H1 (cell line): ENCODE data around the gene NBPF4. TPM values are rescaled to one million over a fixed set of nuclear protein-coding genes. Genes with fewer than 3 reads are reported as not detected.
"Not testable (repeated sequence)": the region's sequence is repeated elsewhere in the genome, so short reads cannot be mapped to it uniquely, and the experiment has no call there.

Experiments used
- CTCF ChIA-PET: fragments of 300-600 bp; sonication (Branson Sonifier 250); formaldehyde crosslinking; loops from one replicate; lab custom pipeline; 2021; ENCODE audit not compliant: partially characterized antibody; lab: Charles Lee
- POLR2A ChIA-PET: fragments of 300-600 bp; sonication (Branson Sonifier 250); formaldehyde crosslinking; loops from one replicate; lab custom pipeline; 2021; ENCODE audit warnings: inconsistent platforms; ENCODE audit not compliant: partially characterized antibody; lab: Charles Lee
- DNase-seq, 2 experiments: peaks; one replicate each; pipeline versions ENCODE4 v3.0.0 to v3.0.0-alpha.2; 2010 to 2022; ENCODE audit warnings: low spot score in 2 of 2, low read depth in 1 of 2, mixed read lengths in 1 of 2
- FAIRE-seq: peaks from 2 replicates; lab custom pipeline; 2011; peaks lifted over from hg19 to GRCh38; lab: Jason Lieb, UNC
- H2AFZ ChIP-seq: 2 replicates; pipeline ENCODE4 v1.8.1; 2012; ENCODE audit warnings: low read length, inconsistent platforms
- H2AK5ac ChIP-seq: 2 replicates; pipeline ENCODE4 v1.6.1; 2013; ENCODE audit warnings: low read depth, low read length
- H2BK120ac ChIP-seq: replicated peaks from 2 replicates; pipeline ENCODE3; 2013; ENCODE audit warnings: low read depth, low read length, inconsistent platforms
- H2BK12ac ChIP-seq: 2 replicates; pipeline ENCODE4 v1.6.1; 2013; ENCODE audit warnings: low read depth, low read length
- H2BK15ac ChIP-seq: 2 replicates; pipeline ENCODE4 v1.6.1; 2013; ENCODE audit warnings: low read length
- H2BK20ac ChIP-seq: 2 replicates; pipeline ENCODE4 v1.6.1; 2013; ENCODE audit warnings: low read length
- H2BK5ac ChIP-seq: 2 replicates; pipeline ENCODE4 v1.6.1; 2013; ENCODE audit warnings: low read depth, low read length
- H3K14ac ChIP-seq: 2 replicates; pipeline ENCODE4 v1.6.1; 2013; ENCODE audit warnings: inconsistent platforms; ENCODE audit not compliant: insufficient read length
- H3K18ac ChIP-seq: 2 replicates; pipeline ENCODE4 v1.6.1; 2013; ENCODE audit warnings: low read length; ENCODE audit errors: extremely low read depth
- H3K23ac ChIP-seq: 2 replicates; pipeline ENCODE4 v1.6.1; 2013; ENCODE audit warnings: inconsistent platforms; ENCODE audit not compliant: insufficient read length
- H3K23me2 ChIP-seq: 2 replicates; pipeline ENCODE4 v1.6.1; 2013; ENCODE audit warnings: low read depth, low read length
- H3K27ac ChIP-seq: 2 replicates; pipeline ENCODE4 v1.6.1; 2011; ENCODE audit warnings: low read depth, low read length, inconsistent platforms
- H3K27me3 ChIP-seq, 4 experiments: replicated peaks in 1 of 4; 1 replicate in 1 of 4; 2 replicates in 3 of 4; pipeline versions ENCODE4 v1.6.1 to v1.8.1; 2011 to 2013; ENCODE audit warnings: low read length in 3 of 4, mild to moderate bottlenecking in 3 of 4, inconsistent platforms in 2 of 4, mixed read lengths in 2 of 4, moderate library complexity in 1 of 4; ENCODE audit not compliant: control insufficient read depth in 3 of 4, insufficient read depth in 3 of 4; ENCODE audit errors: extremely low read depth in 1 of 4
- H3K36me3 ChIP-seq, 4 experiments: 2 replicates each; pipeline versions ENCODE4 v1.6.1 to v1.8.1; 2011 to 2013; ENCODE audit warnings: mild to moderate bottlenecking in 4 of 4, low read length in 3 of 4, moderate library complexity in 2 of 4, control low read depth in 1 of 4, inconsistent platforms in 1 of 4; ENCODE audit not compliant: insufficient read depth in 4 of 4, control insufficient read depth in 2 of 4
- H3K4ac ChIP-seq: replicated peaks from 2 replicates; pipeline ENCODE3; 2013; ENCODE audit warnings: low read length, low read depth, mixed read lengths, inconsistent platforms; ENCODE audit not compliant: insufficient read length
- H3K4me1 ChIP-seq, 4 experiments: replicated peaks in 1 of 4; 1 replicate in 1 of 4; 2 replicates in 3 of 4; pipeline versions ENCODE4 v1.6.1 to v1.8.1; 2011 to 2013; ENCODE audit warnings: low read length in 3 of 4, inconsistent platforms in 2 of 4, mixed read lengths in 1 of 4; ENCODE audit not compliant: insufficient read depth in 4 of 4, control insufficient read depth in 3 of 4
- H3K4me2 ChIP-seq, 2 experiments: 2 replicates each; pipeline versions ENCODE4 v1.6.1 to v1.8.1; 2011 to 2013; ENCODE audit warnings: low read depth in 2 of 2, low read length in 2 of 2, control low read depth in 1 of 2, inconsistent platforms in 1 of 2, mild to moderate bottlenecking in 1 of 2; ENCODE audit not compliant: insufficient read depth in 1 of 2
- H3K4me3 ChIP-seq, 4 experiments: fragments of 200-600, 300-600 bp in 1 of 4; sonication (generic), shearing (Covaris generic), sonication (Bioruptor Twin) in 1 of 4; 2 replicates each; pipeline versions ENCODE4 v1.5.1 to v1.8.1; 2011 to 2016; ENCODE audit warnings: low read length in 4 of 4, low read depth in 3 of 4, control low read depth in 2 of 4, inconsistent platforms in 2 of 4, mild to moderate bottlenecking in 2 of 4, mixed read lengths in 1 of 4, moderate library complexity in 1 of 4; ENCODE audit not compliant: insufficient read depth in 2 of 4; ENCODE audit errors: extremely low read depth in 1 of 4
- H3K56ac ChIP-seq: replicated peaks from 2 replicates; pipeline ENCODE3; 2013; ENCODE audit warnings: low read depth, mild to moderate bottlenecking, mixed read lengths, low read length, inconsistent platforms; ENCODE audit not compliant: insufficient read length
- H3K79me1 ChIP-seq: 2 replicates; pipeline ENCODE4 v1.6.1; 2013; ENCODE audit warnings: low read depth, low read length, control low read depth
- H3K79me2 ChIP-seq, 2 experiments: 2 replicates each; pipeline versions ENCODE4 v1.6.1 to v1.8.1; 2012 to 2013; ENCODE audit warnings: low read length in 2 of 2, mild to moderate bottlenecking in 2 of 2, inconsistent platforms in 1 of 2; ENCODE audit not compliant: insufficient read depth in 2 of 2, control insufficient read depth in 1 of 2
- H3K9ac ChIP-seq, 4 experiments: replicated peaks in 1 of 4; 1 replicate in 1 of 4; 2 replicates in 3 of 4; pipeline versions ENCODE4 v1.6.1 to v1.8.1; 2011 to 2013; ENCODE audit warnings: low read depth in 3 of 4, low read length in 3 of 4, control low read depth in 2 of 4, mild to moderate bottlenecking in 2 of 4, moderate library complexity in 2 of 4, inconsistent platforms in 1 of 4; ENCODE audit errors: extremely low read depth in 1 of 4
- H3K9me3 ChIP-seq, 2 experiments: 2 replicates each; pipeline versions ENCODE4 v1.6.1 to v1.8.1; 2012 to 2013; ENCODE audit warnings: mild to moderate bottlenecking in 2 of 2, moderate library complexity in 2 of 2, control low read depth in 1 of 2, inconsistent platforms in 1 of 2, low read depth in 1 of 2, low read length in 1 of 2, mixed read lengths in 1 of 2; ENCODE audit not compliant: insufficient read depth in 2 of 2
- H4K20me1 ChIP-seq, 2 experiments: replicated peaks in 1 of 2; 2 replicates each; pipeline versions ENCODE3 to v1.8.1; 2011 to 2013; ENCODE audit warnings: inconsistent platforms in 2 of 2, low read length in 2 of 2, mild to moderate bottlenecking in 1 of 2; ENCODE audit not compliant: insufficient read depth in 2 of 2, control insufficient read depth in 1 of 2
- H4K5ac ChIP-seq: 2 replicates; pipeline ENCODE4 v1.6.1; 2013; ENCODE audit warnings: low read length, low read depth, mixed read lengths, inconsistent platforms; ENCODE audit not compliant: insufficient read length
- H4K8ac ChIP-seq: 2 replicates; pipeline ENCODE4 v1.8.0; 2013; ENCODE audit warnings: mild to moderate bottlenecking, moderate library complexity, low read length, inconsistent platforms; ENCODE audit not compliant: insufficient read depth; ENCODE audit errors: extremely low read depth
- H4K91ac ChIP-seq: replicated peaks from 2 replicates; pipeline ENCODE3; 2013; ENCODE audit warnings: low read length, mixed read lengths, inconsistent platforms; ENCODE audit not compliant: insufficient read length
- whole genome bisulfite sequencing, 2 experiments: shearing (Covaris generic) in 1 of 2; methylation state at CpG; one replicate each; pipeline versions ENCODE4 v1.1.6 to v1.1.7; 2013 to 2015; ENCODE audit warnings: low lambda C conversion rate in 2 of 2, mixed read lengths in 2 of 2, inconsistent platforms in 1 of 2, low coverage in 1 of 2, missing lambda C conversion rate in 1 of 2; ENCODE audit not compliant: insufficient replicate concordance in 2 of 2, insufficient coverage in 1 of 2, insufficient read length in 1 of 2; ENCODE audit errors: extremely low coverage in 1 of 2, missing lambda C conversion rate in 1 of 2; 5-methylcytosine and 5-hydroxymethylcytosine counted together
- polyA plus RNA-seq, 7 experiments: library from polyadenylated mRNA; depleted of rRNA in 3 of 7; stranded (reverse) in 5 of 7; unstranded in 2 of 7; fragments of >200 nt in 5 of 7; fragments of 200-250 nt in 2 of 7; gene quantifications; 1 replicate in 5 of 7; 2 replicates in 1 of 7; 4 replicates in 1 of 7; pipeline versions ENCODE4 v1.2.1 to v1.2.3, GENCODE V29; 2011 to 2013; ENCODE audit warnings: missing spikeins in 2 of 7, mixed read lengths in 2 of 7
- total RNA-seq: library from RNA; stranded (reverse); fragmentation: NEBNext Ultra II Directional; extraction: Animal tissue kit (Norgen Biotek cat#: 25700); gene quantifications from 2 replicates; pipeline ENCODE4 v1.2.1, GENCODE V29; 2021

Gene NBPF4
- total and polyA plus RNA-seq, 2 of the 8 experiments (the other 6 are each of a cell fraction or from before 2014, with no cell fraction given) = not detected

GRCh38 chr1:108227772-108228171, 16.1 kb downstream of the NBPF4 start:
- POLR2A ChIA-PET, H3K36me3 ChIP-seq, H4K5ac ChIP-seq, H3K18ac ChIP-seq, H2AK5ac ChIP-seq, H3K4ac ChIP-seq, H3K79me1 ChIP-seq, H3K4me1 ChIP-seq, H3K4me3 ChIP-seq, H2AFZ ChIP-seq, H3K14ac ChIP-seq, H2BK5ac ChIP-seq, H3K23me2 ChIP-seq, H4K20me1 ChIP-seq, H3K4me2 ChIP-seq, H2BK15ac ChIP-seq, H2BK12ac ChIP-seq, H3K23ac ChIP-seq, H3K79me2 ChIP-seq, H3K9me3 ChIP-seq, CTCF ChIA-PET, H4K8ac ChIP-seq, H2BK20ac ChIP-seq, H3K27ac ChIP-seq, H3K56ac ChIP-seq, H3K9ac ChIP-seq, H4K91ac ChIP-seq, DNase-seq, H3K27me3 ChIP-seq, FAIRE-seq, H2BK120ac ChIP-seq: not testable (repeated sequence)
- no CpG with 5 or more reads among the region's 7 CpGs for whole genome bisulfite sequencing, 2 experiments

- WGBS, 2 experiments = 70% methylated on average over 1 of the region's 4 CpGs; no CpG with 5 or more reads in 1 of the 2 experiments
- CTCF ChIA-PET, H3K4ac ChIP-seq, H3K9me3 ChIP-seq, H3K18ac ChIP-seq, H3K4me1 ChIP-seq, POLR2A ChIA-PET, H2AK5ac ChIP-seq, FAIRE-seq, H3K27ac ChIP-seq, H3K36me3 ChIP-seq, H3K27me3 ChIP-seq, H3K14ac ChIP-seq, H2AFZ ChIP-seq, H2BK12ac ChIP-seq, H2BK120ac ChIP-seq, H4K91ac ChIP-seq, H3K4me2 ChIP-seq, H2BK15ac ChIP-seq, H3K9ac ChIP-seq, H2BK5ac ChIP-seq, H3K23ac ChIP-seq, H2BK20ac ChIP-seq, DNase-seq, H4K5ac ChIP-seq, H3K79me2 ChIP-seq, H4K20me1 ChIP-seq, H3K23me2 ChIP-seq, H3K4me3 ChIP-seq, H3K79me1 ChIP-seq, H3K56ac ChIP-seq, H4K8ac ChIP-seq: not testable (repeated sequence)
These were observed 17.0 kb downstream of the NBPF4 start for GRCh38 chr1:108226855-108227254.
